Loucy (cell line): ENCODE results near the gene ABHD15.

Experiments
- EZH2phosphoT487 ChIP-seq: fragments of 200-600 bp; IDR thresholded peaks from 2 replicates; pipeline ENCODE4 v1.6.1; 2018; ENCODE audit warnings: antibody characterized with exemption, mild to moderate bottlenecking, moderate library complexity, borderline replicate concordance
- TF ChIP-seq, protein P1 (sequence below): fragments of 200-600 bp; sonication (generic); conservative IDR thresholded peaks from 2 replicates; pipeline ENCODE4 v1.5.1; 2014; ENCODE audit warnings: mild to moderate bottlenecking, antibody characterized with exemption, low read length

DNA sequence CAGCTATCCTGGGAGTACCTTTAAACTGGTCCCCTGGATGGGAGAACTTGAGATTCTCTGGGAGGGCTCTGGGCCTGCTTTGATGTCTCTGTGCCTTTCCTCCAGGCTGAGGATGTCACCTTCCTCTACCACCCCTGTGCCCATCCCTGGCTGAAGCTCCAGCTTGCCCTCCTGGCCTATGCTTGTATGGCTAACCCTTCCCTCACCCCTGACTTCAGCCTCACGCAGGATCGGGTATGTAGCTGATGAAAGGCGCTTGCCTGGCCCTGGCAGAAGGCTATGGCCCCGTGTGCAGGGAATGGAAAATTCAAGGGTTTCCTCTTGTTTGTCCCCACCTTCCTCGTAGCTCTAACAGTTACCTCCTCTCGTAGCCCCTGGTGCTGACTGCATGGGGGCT, 4.6 kb upstream of the ABHD15 start:
- TF ChIP-seq, protein P1, sequence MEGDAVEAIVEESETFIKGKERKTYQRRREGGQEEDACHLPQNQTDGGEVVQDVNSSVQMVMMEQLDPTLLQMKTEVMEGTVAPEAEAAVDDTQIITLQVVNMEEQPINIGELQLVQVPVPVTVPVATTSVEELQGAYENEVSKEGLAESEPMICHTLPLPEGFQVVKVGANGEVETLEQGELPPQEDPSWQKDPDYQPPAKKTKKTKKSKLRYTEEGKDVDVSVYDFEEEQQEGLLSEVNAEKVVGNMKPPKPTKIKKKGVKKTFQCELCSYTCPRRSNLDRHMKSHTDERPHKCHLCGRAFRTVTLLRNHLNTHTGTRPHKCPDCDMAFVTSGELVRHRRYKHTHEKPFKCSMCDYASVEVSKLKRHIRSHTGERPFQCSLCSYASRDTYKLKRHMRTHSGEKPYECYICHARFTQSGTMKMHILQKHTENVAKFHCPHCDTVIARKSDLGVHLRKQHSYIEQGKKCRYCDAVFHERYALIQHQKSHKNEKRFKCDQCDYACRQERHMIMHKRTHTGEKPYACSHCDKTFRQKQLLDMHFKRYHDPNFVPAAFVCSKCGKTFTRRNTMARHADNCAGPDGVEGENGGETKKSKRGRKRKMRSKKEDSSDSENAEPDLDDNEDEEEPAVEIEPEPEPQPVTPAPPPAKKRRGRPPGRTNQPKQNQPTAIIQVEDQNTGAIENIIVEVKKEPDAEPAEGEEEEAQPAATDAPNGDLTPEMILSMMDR = no peak
- TF ChIP-seq EZH2phosphoT487 = no peak
